HUES64 (cell line): ENCODE data around the gene MED12.
A peak's percentile ranks its signal among the peaks of the same experiment; 100 is the strongest.
"Not testable (repeated sequence)": the region's sequence is repeated elsewhere in the genome, so short reads cannot be mapped to it uniquely, and the experiment has no call there.

Experiments
- H3K27ac ChIP-seq: 2 replicates; pipeline ENCODE4 v1.7.0; 2013; ENCODE audit warnings: low read depth, low read length, inconsistent platforms
- H3K27me3 ChIP-seq: 2 replicates; pipeline ENCODE4 v1.6.1; 2013; ENCODE audit warnings: mild to moderate bottlenecking, low read length; ENCODE audit not compliant: insufficient read depth
- H3K36me3 ChIP-seq: 2 replicates; pipeline ENCODE4 v1.6.1; 2013; ENCODE audit warnings: mild to moderate bottlenecking, low read length; ENCODE audit not compliant: insufficient read depth
- H3K4me1 ChIP-seq: 2 replicates; pipeline ENCODE4 v1.6.1; 2013; ENCODE audit warnings: mild to moderate bottlenecking, low read length, moderate library complexity; ENCODE audit not compliant: insufficient read depth
- H3K4me3 ChIP-seq: 2 replicates; pipeline ENCODE4 v1.5.1; 2013; ENCODE audit warnings: mild to moderate bottlenecking, low read length, moderate library complexity
- H3K9ac ChIP-seq: 2 replicates; pipeline ENCODE4 v1.6.1; 2013; ENCODE audit warnings: mild to moderate bottlenecking, low read depth, low read length
- H3K9me3 ChIP-seq: 2 replicates; pipeline ENCODE4 v1.6.1; 2013; ENCODE audit warnings: low read depth, low read length; ENCODE audit not compliant: insufficient read depth
- WGBS: fragments of 150-250, 120-280 bp; methylation state at CpG from one replicate; pipeline ENCODE4 v1.1.7; 2013; ENCODE audit warnings: missing lambda C conversion rate; 5-methylcytosine and 5-hydroxymethylcytosine counted together

MED12 gene

GRCh38 chrX:71178908-71179307 is 60.5 kb downstream of the MED12 start:
- H3K9me3 ChIP-seq, result no peaks in the 10 kb centered on the region
- no peaks in the 10 kb centered on the region for H3K27me3 ChIP-seq
- 4% methylated on average over 3 of the region's 4 CpGs for WGBS
- no peaks in the 10 kb centered on the region for H3K36me3 ChIP-seq
- peaks cover 13% of the 10 kb centered on the region for H3K4me1 ChIP-seq
- H3K27ac ChIP-seq, result no peak overlapping the region
- no peak overlapping the region for H3K9ac ChIP-seq
- no peak overlapping the region for H3K4me3 ChIP-seq

DNA sequence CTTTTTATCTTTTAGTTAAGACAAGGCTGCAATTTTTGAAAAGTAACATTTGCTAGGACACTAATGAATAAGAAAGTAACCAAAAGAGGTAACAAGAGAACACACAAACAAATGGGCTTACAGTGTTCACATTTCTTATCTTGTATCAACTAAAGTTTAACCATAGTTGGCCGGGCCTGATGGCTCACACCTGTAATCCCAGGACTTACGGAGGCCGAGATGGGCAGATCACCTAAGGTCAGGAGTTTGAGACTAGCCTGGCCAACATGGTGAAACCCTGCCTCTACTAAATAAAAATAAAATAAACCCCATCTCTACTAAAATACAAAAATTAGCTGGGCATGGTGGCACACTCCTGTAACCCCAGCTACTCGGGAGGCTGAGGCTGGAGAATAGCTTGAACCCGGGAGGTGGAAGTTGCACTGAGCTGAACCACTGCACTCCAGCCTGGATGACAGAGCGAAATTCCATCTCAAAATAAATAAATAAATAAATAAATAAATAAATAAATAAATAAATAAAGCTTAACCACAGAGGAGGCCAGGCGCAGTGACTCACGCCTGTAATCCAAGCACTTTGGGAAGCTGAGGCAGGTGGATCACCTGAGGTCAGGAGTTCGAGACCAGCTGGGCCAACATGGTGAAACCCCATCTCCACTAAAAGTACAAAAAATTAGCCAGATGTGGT is 62.3 kb downstream of the MED12 start:
- WGBS, result 81% methylated on average over 8 of the region's 9 CpGs
- H3K4me3 ChIP-seq, H3K27me3 ChIP-seq, H3K27ac ChIP-seq, H3K9me3 ChIP-seq, H3K36me3 ChIP-seq, H3K9ac ChIP-seq: not testable (repeated sequence)
- H3K4me1 ChIP-seq, result peaks cover 13% of the 10 kb centered on the region

- 13% methylated on average over 9 of the region's 10 CpGs for WGBS
- H3K9me3 ChIP-seq, result no peaks in the 10 kb centered on the region
- H3K4me3 ChIP-seq, result peak overlapping the region; percentile 61
- peak overlapping the region; percentile 97 for H3K27ac ChIP-seq
- no peaks in the 10 kb centered on the region for H3K27me3 ChIP-seq
- H3K4me1 ChIP-seq, result peaks cover 13% of the 10 kb centered on the region
- H3K9ac ChIP-seq, result peak overlapping the region; percentile 87
- no peaks in the 10 kb centered on the region for H3K36me3 ChIP-seq
These were observed 63.1 kb downstream of the MED12 start for GRCh38 chrX:71181558-71181909.

DNA sequence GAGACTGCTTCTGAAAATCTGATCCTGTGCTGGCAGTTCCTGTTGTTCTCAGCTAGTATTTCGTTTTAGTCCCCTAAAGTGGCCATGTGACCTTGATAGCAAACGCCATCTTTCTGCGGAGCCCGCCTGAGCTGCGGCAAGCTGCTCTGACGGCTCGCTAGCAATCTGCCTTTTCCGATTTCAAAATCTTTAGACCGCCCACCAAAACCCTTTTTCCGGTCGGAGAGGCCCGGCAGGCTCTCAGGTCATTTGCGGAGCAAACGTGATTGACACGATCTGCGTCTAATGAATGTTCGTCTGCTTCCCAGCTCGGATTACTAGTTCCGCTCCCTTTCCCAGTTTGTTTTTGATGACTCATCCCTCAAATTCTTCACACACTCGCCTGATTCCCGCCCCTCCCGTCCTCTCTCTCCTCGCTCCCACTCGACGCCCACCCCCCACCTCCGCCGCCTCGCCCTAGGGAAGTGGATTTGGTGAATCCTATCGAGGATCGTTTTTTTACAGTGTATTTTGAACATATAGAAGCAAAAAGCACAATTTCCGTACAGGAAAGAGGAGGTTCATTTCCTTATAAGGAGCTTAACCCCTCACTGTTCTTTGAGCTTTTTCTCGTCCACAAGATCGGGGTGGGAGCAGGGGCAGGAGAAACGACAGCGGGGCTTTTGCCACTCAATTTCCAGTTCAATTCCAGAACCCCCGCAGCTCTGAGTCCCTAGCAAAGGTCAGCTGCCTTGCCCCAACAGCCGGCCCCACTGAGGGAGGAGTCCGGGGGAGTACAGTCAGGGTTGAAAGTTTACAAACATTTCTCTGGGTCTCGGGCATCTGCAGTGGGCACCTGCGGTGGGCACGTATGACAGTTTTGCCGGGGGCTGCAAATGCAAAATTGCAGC is 63.8 kb downstream of the MED12 start:
- Histone ChIP-seq H3K27me3 (no peaks in the 10 kb centered on the region), H3K4me1 (peaks cover 13% of the 10 kb centered on the region), H3K9ac (peak overlapping the region; percentile 87), H3K36me3 (no peaks in the 10 kb centered on the region), H3K4me3 (peak overlapping the region; percentile 61), H3K9me3 (no peaks in the 10 kb centered on the region), H3K27ac (peak overlapping the region; percentile 97)
- WGBS, result 2% methylated on average over 32 of the region's 42 CpGs

DNA sequence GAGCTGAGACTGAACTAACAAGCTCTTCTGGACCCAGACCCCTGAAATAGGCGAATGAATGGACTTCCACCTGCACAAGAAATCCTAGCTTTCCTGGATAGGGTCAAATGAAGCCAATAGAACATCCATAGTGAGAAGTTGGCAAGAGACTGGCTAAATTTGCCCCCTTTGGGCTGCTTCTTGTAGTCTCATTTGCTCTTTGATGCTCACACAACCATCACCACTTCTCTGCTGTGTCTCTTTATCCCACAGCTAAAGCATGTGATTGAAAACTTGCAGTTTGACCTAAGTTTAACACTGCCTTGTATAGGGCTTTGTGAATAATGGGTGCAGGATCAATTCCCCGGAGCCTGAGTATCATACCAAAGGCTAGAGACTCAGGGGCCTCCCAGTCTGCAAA is 64.5 kb downstream of the MED12 start:
- Histone ChIP-seq H3K9ac (peak overlapping the region; percentile 72), H3K27ac (peak overlapping the region; percentile 92), H3K4me3 (peak overlapping the region; percentile 37), H3K4me1 (peaks cover 13% of the 10 kb centered on the region), H3K9me3 (no peaks in the 10 kb centered on the region), H3K27me3 (no peaks in the 10 kb centered on the region), H3K36me3 (no peaks in the 10 kb centered on the region)
- 23% methylated on average over 2 of the region's 2 CpGs for WGBS

DNA sequence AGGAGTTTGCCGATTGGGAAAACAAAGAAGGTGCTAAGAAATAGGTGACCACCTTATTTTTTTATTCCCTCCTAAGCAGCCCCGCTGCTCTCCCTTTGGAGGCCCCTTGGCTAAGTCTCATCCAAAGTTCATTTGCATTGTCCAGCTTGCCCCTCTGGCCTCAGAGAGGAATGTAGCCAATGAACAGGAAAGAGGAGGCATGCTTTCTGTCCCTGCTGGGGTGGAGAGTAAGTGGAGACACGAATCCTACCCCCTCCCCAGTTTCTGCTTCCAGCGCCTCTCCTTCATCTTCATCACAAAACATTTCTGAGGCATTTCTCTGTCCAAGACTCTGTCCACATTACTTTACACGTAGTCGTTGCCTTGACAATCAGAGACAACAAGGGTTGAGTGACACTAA is 64.9 kb downstream of the MED12 start:
- WGBS, result 38% methylated on average over 5 of the region's 6 CpGs
- Histone ChIP-seq H3K36me3 (no peaks in the 10 kb centered on the region), H3K4me3 (no peak overlapping the region; the same call in 1 of the 2 replicates), H3K27me3 (no peaks in the 10 kb centered on the region), H3K9me3 (no peaks in the 10 kb centered on the region), H3K9ac (peak overlapping the region; percentile 72; the same call in 1 of the 2 replicates), H3K27ac (peak overlapping the region; percentile 92), H3K4me1 (peaks cover 13% of the 10 kb centered on the region)

DNA sequence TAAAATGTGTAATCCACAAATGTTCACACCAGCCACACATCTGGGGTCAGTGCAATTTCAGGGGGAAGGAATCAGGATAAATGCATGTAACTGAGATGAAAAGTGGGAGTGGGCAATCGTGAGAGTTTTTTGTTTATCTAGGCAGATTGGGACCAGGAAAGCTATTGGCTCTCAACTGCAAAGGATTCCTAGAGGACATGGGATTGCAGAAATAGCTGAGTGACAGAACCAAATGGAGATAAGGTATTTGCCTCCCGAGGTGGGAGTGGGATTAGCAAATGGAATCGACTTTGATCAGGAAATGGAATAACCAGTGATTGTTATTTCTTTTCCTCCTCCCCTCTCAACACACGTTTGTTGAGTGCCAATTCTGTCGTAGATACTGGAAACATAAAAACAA is 65.7 kb downstream of the MED12 start:
- no peaks in the 10 kb centered on the region for H3K9me3 ChIP-seq
- H3K4me3 ChIP-seq, result no peak overlapping the region
- peaks cover 13% of the 10 kb centered on the region for H3K4me1 ChIP-seq
- H3K9ac ChIP-seq, result no peak overlapping the region
- H3K27me3 ChIP-seq, result no peaks in the 10 kb centered on the region
- 39% methylated on average over 2 of the region's 5 CpGs for WGBS
- H3K27ac ChIP-seq, result no peak overlapping the region
- H3K36me3 ChIP-seq, result no peaks in the 10 kb centered on the region

DNA sequence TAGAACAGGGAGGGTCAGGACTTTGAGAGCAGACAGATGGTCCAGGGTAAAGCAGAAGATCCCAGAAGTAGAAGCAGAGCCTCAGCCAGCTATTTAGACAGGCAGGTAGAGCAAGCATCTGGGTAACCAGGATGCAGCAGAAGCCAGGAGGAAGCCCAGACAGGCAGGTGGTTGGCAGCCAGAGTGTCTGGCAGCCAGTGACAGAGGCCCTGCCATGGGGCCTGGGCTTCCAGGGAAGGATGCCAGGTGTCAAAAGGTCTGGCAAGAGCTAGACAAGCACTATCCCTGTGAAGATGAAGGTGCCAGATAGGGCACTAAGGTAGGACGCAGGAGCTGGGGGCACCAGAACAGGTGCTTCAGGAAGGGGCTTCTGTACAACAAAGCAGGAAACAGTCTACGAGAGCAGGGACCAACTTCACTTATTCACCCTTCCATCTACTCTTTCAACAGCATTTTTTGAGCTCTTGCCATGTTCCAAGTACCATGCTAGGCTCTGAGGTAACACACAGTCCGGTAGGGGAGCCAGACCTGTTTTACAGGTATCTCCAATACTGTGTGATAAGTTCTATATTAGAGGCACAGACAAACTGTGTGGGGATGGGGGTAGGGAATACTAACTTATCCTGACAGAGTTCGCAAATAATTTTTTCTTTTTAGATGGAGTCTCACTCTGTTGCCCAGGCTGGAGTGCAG is 66.6 kb downstream of the MED12 start:
- Histone ChIP-seq H3K4me1 (peaks cover 13% of the 10 kb centered on the region), H3K36me3 (no peaks in the 10 kb centered on the region), H3K9ac (no peak overlapping the region), H3K27me3 (no peaks in the 10 kb centered on the region), H3K4me3 (no peak overlapping the region), H3K9me3 (no peaks in the 10 kb centered on the region), H3K27ac (no peak overlapping the region)
- WGBS, result 95% methylated on average over 4 of the region's 4 CpGs

DNA sequence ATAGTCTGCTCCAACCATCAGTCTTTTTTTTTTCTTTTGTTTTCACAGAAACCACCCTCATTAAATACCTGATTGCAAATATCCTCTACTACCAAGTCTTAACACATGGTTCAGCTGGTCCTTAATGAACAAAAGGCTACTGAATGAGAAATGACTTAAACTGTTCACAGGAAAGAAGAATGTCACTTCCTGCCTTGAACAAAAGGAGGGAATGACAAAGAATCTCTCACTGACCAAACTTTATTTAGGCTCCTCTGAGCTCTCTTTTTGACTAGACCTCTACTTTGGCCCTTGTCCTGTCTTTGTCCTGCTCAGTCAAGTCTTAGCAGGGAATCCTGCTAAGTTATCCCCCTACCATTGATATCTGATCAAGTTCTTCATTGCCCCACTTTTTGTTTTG is 72.9 kb downstream of the MED12 start:
- Histone ChIP-seq H3K4me3 (no peak overlapping the region), H3K27ac (peak overlapping the region; percentile 83; the same call in 1 of the 2 replicates), H3K4me1 (peaks cover 10% of the 10 kb centered on the region), H3K36me3 (no peaks in the 10 kb centered on the region), H3K9ac (no peak overlapping the region), H3K27me3 (no peaks in the 10 kb centered on the region), H3K9me3 (no peaks in the 10 kb centered on the region)
